ENCODE results near the gene NTN1. TPM values are rescaled to one million over a fixed set of nuclear protein-coding genes. Genes with fewer than 3 reads are reported as not detected.

The NTN1 gene
- total RNA-seq, 4 donors from 2014 or later = 5.9 to 11.6 (median 8.5) TPM

GRCh38 chr17:9124554-9124935 is 103.2 kb downstream of the NTN1 start:
- WGBS, 2 donors = 79 to 86% methylated on average over 10 of the region's 10 CpGs
- no peak overlapping the region for H3K4me3 ChIP-seq (ENCODE audit: low read depth, poor library complexity, severe bottlenecking)
- TF ChIP-seq, protein P1, sequence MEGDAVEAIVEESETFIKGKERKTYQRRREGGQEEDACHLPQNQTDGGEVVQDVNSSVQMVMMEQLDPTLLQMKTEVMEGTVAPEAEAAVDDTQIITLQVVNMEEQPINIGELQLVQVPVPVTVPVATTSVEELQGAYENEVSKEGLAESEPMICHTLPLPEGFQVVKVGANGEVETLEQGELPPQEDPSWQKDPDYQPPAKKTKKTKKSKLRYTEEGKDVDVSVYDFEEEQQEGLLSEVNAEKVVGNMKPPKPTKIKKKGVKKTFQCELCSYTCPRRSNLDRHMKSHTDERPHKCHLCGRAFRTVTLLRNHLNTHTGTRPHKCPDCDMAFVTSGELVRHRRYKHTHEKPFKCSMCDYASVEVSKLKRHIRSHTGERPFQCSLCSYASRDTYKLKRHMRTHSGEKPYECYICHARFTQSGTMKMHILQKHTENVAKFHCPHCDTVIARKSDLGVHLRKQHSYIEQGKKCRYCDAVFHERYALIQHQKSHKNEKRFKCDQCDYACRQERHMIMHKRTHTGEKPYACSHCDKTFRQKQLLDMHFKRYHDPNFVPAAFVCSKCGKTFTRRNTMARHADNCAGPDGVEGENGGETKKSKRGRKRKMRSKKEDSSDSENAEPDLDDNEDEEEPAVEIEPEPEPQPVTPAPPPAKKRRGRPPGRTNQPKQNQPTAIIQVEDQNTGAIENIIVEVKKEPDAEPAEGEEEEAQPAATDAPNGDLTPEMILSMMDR (IDR thresholded peaks at IDR 0.05) = no peak
- TF ChIP-seq POLR2A (IDR thresholded peaks at IDR 0.05) = no peak
- no peak for DNase-seq (ENCODE audit: low spot score in 2 of 2)
- intact Hi-C loops (cut with DNase I; ENCODE audit: low total_unique reads) = no loop called here

DNA sequence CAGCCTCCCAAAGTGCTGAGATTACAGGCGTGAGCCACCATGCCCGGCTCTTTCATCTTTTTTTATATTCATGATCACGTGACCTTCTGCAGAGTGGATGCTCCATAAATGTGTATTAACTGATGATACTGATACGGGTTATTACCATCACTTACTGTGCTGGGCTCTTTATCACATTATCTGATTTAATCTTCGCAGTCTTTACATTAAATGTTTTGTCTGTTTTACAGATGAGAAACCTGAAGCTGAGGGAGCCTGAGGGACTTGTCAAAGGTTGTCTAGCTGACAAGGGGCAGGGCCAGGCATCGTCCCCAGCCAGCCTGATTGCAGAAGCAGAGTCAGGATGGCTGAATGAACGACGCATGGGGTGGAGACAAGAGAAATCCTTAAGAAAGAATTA is 104.4 kb downstream of the NTN1 start:
- TF ChIP-seq POLR2A (IDR thresholded peaks at IDR 0.05) = no peak
- TF ChIP-seq, protein P1 (IDR thresholded peaks at IDR 0.05) = no peak
- no peak overlapping the region for H3K4me3 ChIP-seq (ENCODE audit: low read depth, poor library complexity, severe bottlenecking)
- no peak for DNase-seq (ENCODE audit: low spot score in 2 of 2)
- intact Hi-C loops (cut with DNase I; ENCODE audit: low total_unique reads) = no loop called here
- 79 to 89% methylated on average over 8 of the region's 8 CpGs for WGBS, 2 donors

DNA sequence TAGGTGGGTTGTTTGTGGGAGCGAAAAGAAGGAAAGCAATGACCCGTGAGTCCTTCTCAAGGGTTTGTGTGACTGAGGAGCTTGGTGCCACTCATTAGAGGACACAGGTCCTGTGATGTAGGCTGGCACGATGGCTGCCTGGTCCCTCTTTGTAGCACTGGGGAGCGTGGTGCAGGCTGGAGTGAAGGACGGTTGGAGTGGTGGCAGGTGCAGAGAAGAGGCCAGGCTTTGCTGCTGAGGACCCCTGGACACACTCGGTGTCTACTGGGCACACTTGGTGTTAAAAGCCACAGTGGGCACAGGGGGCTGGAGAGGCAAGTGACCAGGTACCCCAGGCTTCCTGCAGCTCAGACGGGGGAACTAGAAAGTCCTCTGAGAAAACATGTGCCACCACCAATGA is 106.0 kb downstream of the NTN1 start:
- intact Hi-C loops (cut with DNase I; ENCODE audit: low total_unique reads) = no loop called here
- no peak overlapping the region for H3K4me3 ChIP-seq (ENCODE audit: low read depth, poor library complexity, severe bottlenecking)
- DNase-seq (ENCODE audit: low spot score in 2 of 2) = no peak
- 93 to 95% methylated on average over 7 of the region's 7 CpGs for WGBS, 2 donors
- TF ChIP-seq POLR2A (IDR thresholded peaks at IDR 0.05) = no peak

- TF ChIP-seq POLR2A (IDR thresholded peaks at IDR 0.05) = no peak
- TF ChIP-seq, protein P1 (IDR thresholded peaks at IDR 0.05) = no peak
- H3K4me3 ChIP-seq (ENCODE audit: low read depth, poor library complexity, severe bottlenecking) = no peak overlapping the region
- WGBS, 2 donors = 73 to 89% methylated on average over 5 of the region's 5 CpGs
- DNase-seq (ENCODE audit: low spot score in 2 of 2) = no peak
- intact Hi-C loops (cut with DNase I; ENCODE audit: low total_unique reads) = no loop called here
These were observed 110.1 kb downstream of the NTN1 start for GRCh38 chr17:9131371-9131770.

DNA sequence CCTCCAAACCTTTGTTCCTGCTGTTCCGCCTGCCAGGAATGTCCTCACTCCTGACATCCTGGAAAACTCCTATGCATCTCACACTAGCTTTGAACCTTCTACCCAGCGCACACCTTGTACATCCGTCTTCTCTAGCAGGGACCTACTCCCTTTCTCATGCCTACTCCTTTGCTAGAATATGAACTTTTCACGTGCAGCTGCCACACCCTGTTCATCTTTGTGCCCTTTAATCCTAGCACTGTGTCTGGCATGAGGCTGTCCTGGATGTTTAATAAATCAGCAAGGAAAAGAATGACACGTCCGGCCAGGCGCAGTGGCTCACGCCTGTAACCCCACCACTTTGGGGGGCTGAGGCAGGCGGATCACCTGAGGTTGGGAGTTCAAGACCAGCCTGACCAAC is 111.0 kb downstream of the NTN1 start:
- no peak for TF ChIP-seq POLR2A (IDR thresholded peaks at IDR 0.05)
- TF ChIP-seq, protein P1 (IDR thresholded peaks at IDR 0.05) = no peak
- intact Hi-C loops (cut with DNase I; ENCODE audit: low total_unique reads) = no loop called here
- no peak for DNase-seq (ENCODE audit: low spot score in 2 of 2)
- H3K4me3 ChIP-seq (ENCODE audit: low read depth, poor library complexity, severe bottlenecking) = no peak overlapping the region
- WGBS, 2 donors = 88 to 89% methylated on average over 9 of the region's 9 CpGs

DNA sequence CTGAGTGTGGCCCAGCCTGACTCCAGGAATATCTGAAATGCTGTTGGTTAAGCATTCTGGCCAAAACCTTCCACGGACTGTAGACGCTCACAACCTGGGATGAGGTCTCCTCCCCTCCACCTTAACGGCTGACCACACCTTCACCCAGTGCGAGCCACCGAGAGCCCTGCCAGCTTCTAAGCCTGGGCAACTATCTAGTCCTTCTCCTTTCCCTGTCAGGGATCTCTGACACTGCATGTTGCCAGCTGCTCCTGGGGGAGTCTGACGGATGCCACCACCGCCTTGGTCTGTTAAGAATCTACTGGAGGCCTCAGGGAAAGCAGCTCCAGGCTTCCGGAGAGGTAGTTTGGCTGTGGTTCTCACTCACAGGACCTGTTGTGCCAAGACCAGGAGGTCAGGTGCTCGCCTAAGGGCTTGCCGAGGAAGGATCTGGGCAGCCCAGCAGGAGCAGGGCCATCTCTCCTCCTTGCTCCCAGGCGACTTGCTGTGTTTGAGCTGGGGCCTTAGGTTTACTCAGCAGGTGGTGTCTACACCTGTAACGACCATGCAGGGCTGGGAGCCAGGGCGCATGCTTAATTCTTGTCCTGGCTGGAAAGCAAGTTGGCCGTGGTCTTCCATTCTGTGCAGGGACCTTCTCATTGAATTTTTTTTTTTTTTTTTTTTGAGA is 111.8 kb downstream of the NTN1 start:
- no peak for DNase-seq (ENCODE audit: low spot score in 2 of 2)
- TF ChIP-seq POLR2A (IDR thresholded peaks at IDR 0.05) = no peak
- TF ChIP-seq, protein P1 (IDR thresholded peaks at IDR 0.05) = no peak
- intact Hi-C loops (cut with DNase I; ENCODE audit: low total_unique reads) = no loop called here
- H3K4me3 ChIP-seq (ENCODE audit: low read depth, poor library complexity, severe bottlenecking) = no peak overlapping the region
- 67 to 72% methylated on average over 13 to 14 of the region's 14 CpGs for WGBS, 2 donors
